HepG2 (cell line): ENCODE measurements around the gene VAMP5. TPM values are rescaled to one million over a fixed set of nuclear protein-coding genes. Genes with fewer than 3 reads are reported as not detected.

Experiments used
- CHCHD3 ChIP-seq: sonication (generic); formaldehyde crosslinking; IDR thresholded peaks from 2 replicates; pipeline ENCODE4 v1.8.0; 2022; ENCODE audit warnings: mild to moderate bottlenecking, missing genetic modification reagents, moderate library complexity
- FOXA1 ChIP-seq, 2 experiments: fragments of 450-650 bp in 1 of 2; sonication (generic) in 1 of 2; formaldehyde crosslinking in 1 of 2; IDR thresholded peaks; 2 replicates each; pipeline versions ENCODE4 v1.4.0 to v1.6.1; 2016 to 2020; ENCODE audit warnings: missing genetic modification reagents in 1 of 2
- HDAC2 ChIP-seq: sonication (generic); formaldehyde crosslinking; IDR thresholded peaks from 2 replicates; pipeline ENCODE4 v1.4.0; 2020; ENCODE audit warnings: missing genetic modification reagents
- HNRNPH1 ChIP-seq: fragments of 200-400 bp; formaldehyde crosslinking; optimal IDR thresholded peaks from 2 replicates; pipeline ENCODE3; 2017; ENCODE audit warnings: mild to moderate bottlenecking, low read depth, low read length
- HNRNPUL1 ChIP-seq: fragments of 200-400 bp; formaldehyde crosslinking; IDR thresholded peaks from 2 replicates; pipeline ENCODE4 v1.6.1; 2017; ENCODE audit warnings: low read depth, mild to moderate bottlenecking, low read length, moderate library complexity
- IKZF4 ChIP-seq: sonication (generic); formaldehyde crosslinking; IDR thresholded peaks from 2 replicates; pipeline ENCODE4 v1.5.1; 2020; ENCODE audit warnings: borderline replicate concordance, mild to moderate bottlenecking, low read depth, missing genetic modification reagents; ENCODE audit errors: not compliant biosample characterization
- MAZ ChIP-seq, 2 experiments: sonication (generic) in 1 of 2; formaldehyde crosslinking in 1 of 2; IDR thresholded peaks; 2 replicates each; pipeline versions ENCODE4 v1.5.0 to v1.6.1; 2012 to 2020; ENCODE audit warnings: low read depth in 2 of 2, mild to moderate bottlenecking in 2 of 2, borderline replicate concordance in 1 of 2, improper control_type of control experiment in 1 of 2, low read length in 1 of 2, missing genetic modification reagents in 1 of 2, moderate library complexity in 1 of 2
- NFKB2 ChIP-seq: sonication (generic); formaldehyde crosslinking; IDR thresholded peaks from 2 replicates; pipeline ENCODE4 v1.4.0; 2020; ENCODE audit warnings: missing genetic modification reagents, borderline replicate concordance
- PRMT3 ChIP-seq: sonication (generic); formaldehyde crosslinking; IDR thresholded peaks from 2 replicates; pipeline ENCODE4 v1.8.1; 2022; ENCODE audit warnings: low read depth, mild to moderate bottlenecking, moderate library complexity, missing genetic modification reagents, borderline replicate concordance
- RCOR2 ChIP-seq: IDR thresholded peaks from 2 replicates; pipeline ENCODE4 v1.6.1; 2016; ENCODE audit warnings: missing biosample characterization, missing genetic modification reagents
- SCMH1 ChIP-seq: sonication (generic); formaldehyde crosslinking; IDR thresholded peaks from 2 replicates; pipeline ENCODE4 v1.9.0; 2021; ENCODE audit warnings: missing genetic modification reagents, mild to moderate bottlenecking, borderline replicate concordance
- SIN3B ChIP-seq: fragments of 150-350 bp; IDR thresholded peaks from 2 replicates; pipeline ENCODE4 v1.6.1; 2014; ENCODE audit warnings: low read length
- SRSF1 ChIP-seq: fragments of 200-400 bp; formaldehyde crosslinking; optimal IDR thresholded peaks from 2 replicates; pipeline ENCODE3; 2017; ENCODE audit warnings: mild to moderate bottlenecking, low read depth, low read length, moderate library complexity
- ZNF235 ChIP-seq: sonication (generic); formaldehyde crosslinking; IDR thresholded peaks from 2 replicates; pipeline ENCODE4 v1.8.1; 2023; ENCODE audit warnings: mild to moderate bottlenecking, missing genetic modification reagents, borderline replicate concordance
- ZNF282 ChIP-seq: fragments of 450-650 bp; IDR thresholded peaks from 2 replicates; pipeline ENCODE4 v1.6.1; 2018; ENCODE audit not compliant: partially characterized antibody
- ZNF619 ChIP-seq: sonication (generic); formaldehyde crosslinking; IDR thresholded peaks from 2 replicates; pipeline ENCODE4 v1.4.0; 2020; ENCODE audit warnings: mild to moderate bottlenecking, missing genetic modification reagents
- polyA plus RNA-seq, 8 experiments: library from polyadenylated mRNA; depleted of rRNA in 3 of 8; stranded (reverse) in 7 of 8; unstranded in 1 of 8; fragments of >200 nt; fragmentation: Illumina TruSeq in 4 of 8; extraction: Trizol in 4 of 8; gene quantifications; 2 replicates each; pipeline versions ENCODE4 v1.2.1 to v1.2.3, GENCODE V29; 2011 to 2016; ENCODE audit warnings: low read depth in 4 of 8, missing spikeins in 1 of 8, mixed read lengths in 1 of 8; ENCODE audit not compliant: insufficient read depth in 1 of 8
- total RNA-seq, 5 experiments: library from RNA; depleted of rRNA; stranded (reverse); fragments of >200 nt; fragmentation: Illumina TruSeq; extraction: Trizol; gene quantifications; 2 replicates each; pipeline ENCODE4 v1.2.3, GENCODE V29; 2016; ENCODE audit warnings: low read depth in 1 of 5
- TF ChIP-seq, protein P1 (sequence below): conservative IDR thresholded peaks from 2 replicates; pipeline ENCODE4 v1.6.1; 2018; ENCODE audit warnings: missing genetic modification reagents
- TF ChIP-seq, protein P2 (sequence below): sonication (generic); formaldehyde crosslinking; IDR thresholded peaks from 2 replicates; pipeline ENCODE4 v1.8.1; 2023; ENCODE audit warnings: mild to moderate bottlenecking, missing genetic modification reagents, borderline replicate concordance
- TF ChIP-seq, protein P3 (sequence below): IDR thresholded peaks from 2 replicates; pipeline ENCODE4 v1.6.1; 2016
- TF ChIP-seq, protein P4 (sequence below): fragments of 450-650 bp; IDR thresholded peaks from 2 replicates; pipeline ENCODE4 v1.6.1; 2017

VAMP5 gene
- total and polyA plus RNA-seq, 2 of the 13 experiments (the other 11 are each of a cell fraction or from before 2014, with no cell fraction given) = 7.2 to 56.7 TPM

GRCh38 chr2:85602476-85603234, 18.4 kb downstream of the VAMP5 start, which contains the start of gene TMEM150A (continued):
- TF ChIP-seq, protein P1, sequence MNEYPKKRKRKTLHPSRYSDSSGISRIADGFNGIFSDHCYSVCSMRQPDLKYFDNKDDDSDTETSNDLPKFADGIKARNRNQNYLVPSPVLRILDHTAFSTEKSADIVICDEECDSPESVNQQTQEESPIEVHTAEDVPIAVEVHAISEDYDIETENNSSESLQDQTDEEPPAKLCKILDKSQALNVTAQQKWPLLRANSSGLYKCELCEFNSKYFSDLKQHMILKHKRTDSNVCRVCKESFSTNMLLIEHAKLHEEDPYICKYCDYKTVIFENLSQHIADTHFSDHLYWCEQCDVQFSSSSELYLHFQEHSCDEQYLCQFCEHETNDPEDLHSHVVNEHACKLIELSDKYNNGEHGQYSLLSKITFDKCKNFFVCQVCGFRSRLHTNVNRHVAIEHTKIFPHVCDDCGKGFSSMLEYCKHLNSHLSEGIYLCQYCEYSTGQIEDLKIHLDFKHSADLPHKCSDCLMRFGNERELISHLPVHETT (CRISPR knock-in tag) = peak; percentile 76
- TF ChIP-seq ZNF235 (CRISPR knock-in tag) (peak; percentile 68), SCMH1 (CRISPR knock-in tag) (no peak), SIN3B (no peak), HDAC2 (CRISPR knock-in tag) (no peak), RCOR2 (CRISPR knock-in tag) (no peak), CHCHD3 (CRISPR knock-in tag) (0 out of 2 replicates have a peak, but pooled peaks have one; percentile 8), FOXA1 (IDR thresholded peaks at IDR 0.05) (no peak), FOXA1 (CRISPR knock-in tag; IDR thresholded peaks at IDR 0.05) (no peak), SRSF1 (peak; percentile 77), ZNF282 (no peak), NFKB2 (CRISPR knock-in tag) (peak; percentile 13; the same call in 1 of the 2 replicates), ZNF619 (peak; percentile 78), IKZF4 (CRISPR knock-in tag) (peak; percentile 67), MAZ (IDR thresholded peaks at IDR 0.05; ENCODE audit: borderline replicate concordance, low read depth, low read length) (peak; percentile 81), MAZ (CRISPR knock-in tag; IDR thresholded peaks at IDR 0.05; ENCODE audit: low read depth) (peak; percentile 64; the same call in 1 of the 2 replicates), HNRNPH1 (no peak), PRMT3 (CRISPR knock-in tag) (peak; percentile 60; the same call in 1 of the 2 replicates), HNRNPUL1 (no peak; the same call in 1 of the 2 replicates)
- TF ChIP-seq, protein P2, sequence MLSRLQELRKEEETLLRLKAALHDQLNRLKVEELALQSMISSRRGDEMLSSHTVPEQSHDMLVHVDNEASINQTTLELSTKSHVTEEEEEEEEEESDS (CRISPR knock-in tag) = no peak
- TF ChIP-seq, protein P3, sequence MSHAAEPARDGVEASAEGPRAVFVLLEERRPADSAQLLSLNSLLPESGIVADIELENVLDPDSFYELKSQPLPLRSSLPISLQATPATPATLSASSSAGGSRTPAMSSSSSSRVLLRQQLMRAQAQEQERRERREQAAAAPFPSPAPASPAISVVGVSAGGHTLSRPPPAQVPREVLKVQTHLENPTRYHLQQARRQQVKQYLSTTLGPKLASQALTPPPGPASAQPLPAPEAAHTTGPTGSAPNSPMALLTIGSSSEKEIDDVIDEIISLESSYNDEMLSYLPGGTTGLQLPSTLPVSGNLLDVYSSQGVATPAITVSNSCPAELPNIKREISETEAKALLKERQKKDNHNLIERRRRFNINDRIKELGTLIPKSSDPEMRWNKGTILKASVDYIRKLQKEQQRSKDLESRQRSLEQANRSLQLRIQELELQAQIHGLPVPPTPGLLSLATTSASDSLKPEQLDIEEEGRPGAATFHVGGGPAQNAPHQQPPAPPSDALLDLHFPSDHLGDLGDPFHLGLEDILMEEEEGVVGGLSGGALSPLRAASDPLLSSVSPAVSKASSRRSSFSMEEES = peak; percentile 53; the same call in 1 of the 2 replicates
- TF ChIP-seq, protein P4, sequence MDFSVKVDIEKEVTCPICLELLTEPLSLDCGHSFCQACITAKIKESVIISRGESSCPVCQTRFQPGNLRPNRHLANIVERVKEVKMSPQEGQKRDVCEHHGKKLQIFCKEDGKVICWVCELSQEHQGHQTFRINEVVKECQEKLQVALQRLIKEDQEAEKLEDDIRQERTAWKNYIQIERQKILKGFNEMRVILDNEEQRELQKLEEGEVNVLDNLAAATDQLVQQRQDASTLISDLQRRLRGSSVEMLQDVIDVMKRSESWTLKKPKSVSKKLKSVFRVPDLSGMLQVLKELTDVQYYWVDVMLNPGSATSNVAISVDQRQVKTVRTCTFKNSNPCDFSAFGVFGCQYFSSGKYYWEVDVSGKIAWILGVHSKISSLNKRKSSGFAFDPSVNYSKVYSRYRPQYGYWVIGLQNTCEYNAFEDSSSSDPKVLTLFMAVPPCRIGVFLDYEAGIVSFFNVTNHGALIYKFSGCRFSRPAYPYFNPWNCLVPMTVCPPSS = no peak
